ENCODE data around the gene PTTG2.

DNA sequence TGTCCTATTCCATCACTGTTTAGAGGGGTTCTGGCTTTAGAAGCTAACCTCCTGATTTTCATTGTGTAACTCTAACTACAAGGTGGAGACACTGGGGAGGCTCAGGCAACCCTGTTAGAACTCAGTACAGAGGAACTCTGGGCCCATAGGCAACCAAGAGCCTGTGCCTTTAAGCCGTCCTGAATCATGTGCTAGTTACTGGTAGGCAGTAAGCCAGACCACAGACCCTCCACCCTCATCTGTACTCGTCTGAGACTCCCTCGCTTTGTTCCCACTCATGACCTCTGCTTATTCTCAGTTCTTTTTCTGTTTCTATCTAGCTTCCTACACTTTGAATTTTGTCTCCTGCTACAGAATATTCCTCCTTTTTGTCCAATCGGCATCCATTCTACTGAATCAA, 37.9 kb upstream of the PTTG2 start:
- TF ChIP-seq, protein P1, sequence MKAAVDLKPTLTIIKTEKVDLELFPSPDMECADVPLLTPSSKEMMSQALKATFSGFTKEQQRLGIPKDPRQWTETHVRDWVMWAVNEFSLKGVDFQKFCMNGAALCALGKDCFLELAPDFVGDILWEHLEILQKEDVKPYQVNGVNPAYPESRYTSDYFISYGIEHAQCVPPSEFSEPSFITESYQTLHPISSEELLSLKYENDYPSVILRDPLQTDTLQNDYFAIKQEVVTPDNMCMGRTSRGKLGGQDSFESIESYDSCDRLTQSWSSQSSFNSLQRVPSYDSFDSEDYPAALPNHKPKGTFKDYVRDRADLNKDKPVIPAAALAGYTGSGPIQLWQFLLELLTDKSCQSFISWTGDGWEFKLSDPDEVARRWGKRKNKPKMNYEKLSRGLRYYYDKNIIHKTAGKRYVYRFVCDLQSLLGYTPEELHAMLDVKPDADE (IDR thresholded peaks at IDR 0.05) = no peak
- TF ChIP-seq CREB1 (CRISPR knock-in tag; IDR thresholded peaks at IDR 0.05; ENCODE audit: low read depth) (no peak), POLR2AphosphoS5 (IDR thresholded peaks at IDR 0.05; ENCODE audit: low read depth) (no peak), EZH2 (IDR thresholded peaks at IDR 0.05; ENCODE audit: low read depth, unreplicated experiment) (no peak), EZH2phosphoT487 (IDR thresholded peaks at IDR 0.05; ENCODE audit: unreplicated experiment) (no peak), JUNB (IDR thresholded peaks at IDR 0.05; ENCODE audit: unreplicated experiment) (no peak), NANOG (IDR thresholded peaks at IDR 0.05; ENCODE audit: borderline replicate concordance) (no peak), STAT1 (IDR thresholded peaks at IDR 0.05; ENCODE audit: unreplicated experiment) (no peak), ZNF114 (CRISPR knock-in tag; IDR thresholded peaks at IDR 0.05) (no peak)
- TF ChIP-seq, protein P2, sequence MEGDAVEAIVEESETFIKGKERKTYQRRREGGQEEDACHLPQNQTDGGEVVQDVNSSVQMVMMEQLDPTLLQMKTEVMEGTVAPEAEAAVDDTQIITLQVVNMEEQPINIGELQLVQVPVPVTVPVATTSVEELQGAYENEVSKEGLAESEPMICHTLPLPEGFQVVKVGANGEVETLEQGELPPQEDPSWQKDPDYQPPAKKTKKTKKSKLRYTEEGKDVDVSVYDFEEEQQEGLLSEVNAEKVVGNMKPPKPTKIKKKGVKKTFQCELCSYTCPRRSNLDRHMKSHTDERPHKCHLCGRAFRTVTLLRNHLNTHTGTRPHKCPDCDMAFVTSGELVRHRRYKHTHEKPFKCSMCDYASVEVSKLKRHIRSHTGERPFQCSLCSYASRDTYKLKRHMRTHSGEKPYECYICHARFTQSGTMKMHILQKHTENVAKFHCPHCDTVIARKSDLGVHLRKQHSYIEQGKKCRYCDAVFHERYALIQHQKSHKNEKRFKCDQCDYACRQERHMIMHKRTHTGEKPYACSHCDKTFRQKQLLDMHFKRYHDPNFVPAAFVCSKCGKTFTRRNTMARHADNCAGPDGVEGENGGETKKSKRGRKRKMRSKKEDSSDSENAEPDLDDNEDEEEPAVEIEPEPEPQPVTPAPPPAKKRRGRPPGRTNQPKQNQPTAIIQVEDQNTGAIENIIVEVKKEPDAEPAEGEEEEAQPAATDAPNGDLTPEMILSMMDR (conservative IDR thresholded peaks at IDR 0.05; ENCODE audit: low read depth in 2 of 2) = no peak
- TF ChIP-seq, protein P3, sequence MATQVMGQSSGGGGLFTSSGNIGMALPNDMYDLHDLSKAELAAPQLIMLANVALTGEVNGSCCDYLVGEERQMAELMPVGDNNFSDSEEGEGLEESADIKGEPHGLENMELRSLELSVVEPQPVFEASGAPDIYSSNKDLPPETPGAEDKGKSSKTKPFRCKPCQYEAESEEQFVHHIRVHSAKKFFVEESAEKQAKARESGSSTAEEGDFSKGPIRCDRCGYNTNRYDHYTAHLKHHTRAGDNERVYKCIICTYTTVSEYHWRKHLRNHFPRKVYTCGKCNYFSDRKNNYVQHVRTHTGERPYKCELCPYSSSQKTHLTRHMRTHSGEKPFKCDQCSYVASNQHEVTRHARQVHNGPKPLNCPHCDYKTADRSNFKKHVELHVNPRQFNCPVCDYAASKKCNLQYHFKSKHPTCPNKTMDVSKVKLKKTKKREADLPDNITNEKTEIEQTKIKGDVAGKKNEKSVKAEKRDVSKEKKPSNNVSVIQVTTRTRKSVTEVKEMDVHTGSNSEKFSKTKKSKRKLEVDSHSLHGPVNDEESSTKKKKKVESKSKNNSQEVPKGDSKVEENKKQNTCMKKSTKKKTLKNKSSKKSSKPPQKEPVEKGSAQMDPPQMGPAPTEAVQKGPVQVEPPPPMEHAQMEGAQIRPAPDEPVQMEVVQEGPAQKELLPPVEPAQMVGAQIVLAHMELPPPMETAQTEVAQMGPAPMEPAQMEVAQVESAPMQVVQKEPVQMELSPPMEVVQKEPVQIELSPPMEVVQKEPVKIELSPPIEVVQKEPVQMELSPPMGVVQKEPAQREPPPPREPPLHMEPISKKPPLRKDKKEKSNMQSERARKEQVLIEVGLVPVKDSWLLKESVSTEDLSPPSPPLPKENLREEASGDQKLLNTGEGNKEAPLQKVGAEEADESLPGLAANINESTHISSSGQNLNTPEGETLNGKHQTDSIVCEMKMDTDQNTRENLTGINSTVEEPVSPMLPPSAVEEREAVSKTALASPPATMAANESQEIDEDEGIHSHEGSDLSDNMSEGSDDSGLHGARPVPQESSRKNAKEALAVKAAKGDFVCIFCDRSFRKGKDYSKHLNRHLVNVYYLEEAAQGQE (IDR thresholded peaks at IDR 0.05; ENCODE audit: unreplicated experiment) = no peak
